GM19452 (cell line): Measurements from ENCODE around the gene EEF1AKMT3.
"Not testable (repeated sequence)": the region's sequence is repeated elsewhere in the genome, so short reads cannot be mapped to it uniquely, and the experiment has no call there.

Source experiments
- ATAC-seq: cut with Tn5 transposase; IDR thresholded peaks from one replicate; pipeline ENCODE4 v1.9.1; 2021; ENCODE audit not compliant: unreplicated experiment

Gene EEF1AKMT3

DNA sequence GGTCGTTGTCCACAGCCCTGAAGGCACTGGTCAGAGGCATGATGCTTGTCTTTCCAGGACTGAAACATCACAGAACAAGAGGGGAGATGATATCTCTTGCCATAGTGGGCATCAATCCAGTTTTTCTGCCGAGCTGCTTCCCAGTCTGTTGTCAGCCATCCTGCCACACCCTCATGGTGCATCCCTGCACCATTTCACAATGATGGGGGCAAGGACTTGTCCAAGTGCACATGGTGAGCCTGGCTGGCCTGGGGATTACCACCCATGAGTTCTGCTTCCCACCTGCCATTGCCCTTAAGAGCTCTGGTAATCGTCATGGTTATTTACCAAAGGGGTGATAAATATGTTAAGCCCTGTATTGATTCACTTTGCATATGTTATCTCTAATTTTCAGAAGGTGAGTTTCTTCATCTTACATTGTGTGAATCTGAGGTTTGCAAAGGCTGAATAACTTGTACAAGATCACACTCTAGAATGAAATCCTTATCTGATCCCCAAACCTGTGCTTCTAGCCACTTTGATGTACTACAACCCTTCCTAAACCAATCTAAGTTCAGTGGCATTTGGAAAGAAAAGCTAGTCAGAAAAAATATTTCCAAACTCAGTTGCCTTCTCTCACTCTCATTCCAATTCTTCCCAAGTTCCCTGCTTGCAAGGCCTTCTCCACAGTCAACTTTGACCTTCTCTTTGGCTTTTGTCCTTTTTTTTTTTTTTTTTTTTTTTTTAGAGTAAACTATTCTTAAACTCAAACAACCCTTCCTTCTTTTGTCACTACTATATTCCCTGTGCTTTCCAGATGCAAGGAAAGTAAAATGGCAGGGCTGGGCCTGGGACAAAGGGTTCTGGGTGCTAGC is 43.8 kb downstream of the EEF1AKMT3 start:
- no peak for ATAC-seq

DNA sequence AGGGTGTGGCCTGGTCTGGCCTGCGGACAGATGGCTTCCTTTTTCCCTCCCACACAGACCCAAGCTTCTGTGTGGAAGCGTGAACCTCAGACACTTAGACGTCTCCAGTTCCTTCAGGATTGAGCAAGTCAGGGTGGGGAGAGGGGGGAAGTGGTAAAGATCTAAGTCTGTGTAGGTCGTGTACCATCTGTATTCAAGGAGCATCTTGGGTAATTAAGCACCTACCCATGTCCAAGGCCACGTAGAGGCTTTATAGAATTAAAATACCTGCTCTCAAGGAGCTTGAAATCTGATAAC is 44.4 kb downstream of the EEF1AKMT3 start:
- no peak for ATAC-seq

GRCh38 chr12:57817261-57817989 is 45.0 kb downstream of the EEF1AKMT3 start:
- no peak for ATAC-seq

DNA sequence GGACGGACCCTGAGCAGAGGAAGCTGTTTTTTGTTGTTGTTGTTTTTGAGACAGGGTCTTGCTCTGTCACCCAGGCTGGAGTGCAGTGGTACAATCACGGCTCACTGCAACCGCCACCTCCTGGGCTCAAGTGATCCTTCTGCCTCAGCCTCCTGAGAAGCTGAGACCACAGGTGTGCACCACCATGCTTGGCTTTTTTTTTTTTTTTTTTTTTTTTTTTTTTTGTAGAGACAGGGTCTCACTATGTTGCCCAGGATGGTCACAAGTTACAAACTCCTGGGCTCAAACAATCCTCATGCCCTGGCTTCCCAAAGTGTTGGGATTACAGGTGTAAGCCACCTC is 45.5 kb downstream of the EEF1AKMT3 start:
- ATAC-seq = not testable (repeated sequence)

DNA sequence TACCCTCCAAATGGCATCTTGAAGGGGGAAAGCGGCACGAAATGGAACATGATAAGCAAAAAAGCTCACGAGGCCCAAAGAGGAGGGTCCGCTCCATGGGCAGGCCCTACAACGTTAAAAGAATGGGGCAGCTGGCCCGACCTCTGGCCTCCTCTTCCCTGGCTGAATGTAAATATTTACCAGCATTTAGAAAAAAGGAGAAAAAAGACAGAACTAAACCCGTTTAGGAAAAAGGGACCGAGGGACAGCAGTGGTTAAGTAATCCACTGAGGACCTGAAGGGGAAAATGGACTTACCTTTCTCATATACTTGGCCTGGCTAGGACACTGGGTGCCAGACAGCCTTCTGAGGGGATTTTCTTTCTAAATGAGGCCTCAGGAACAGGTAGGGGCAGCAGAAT is 47.7 kb downstream of the EEF1AKMT3 start:
- ATAC-seq = not testable (repeated sequence)

- ATAC-seq = not testable (repeated sequence)
These were observed 48.6 kb downstream of the EEF1AKMT3 start for GRCh38 chr12:57821015-57821414.

GRCh38 chr12:57821474-57822214 is 49.2 kb downstream of the EEF1AKMT3 start:
- no peak for ATAC-seq

- ATAC-seq = no peak
These were observed 50.1 kb downstream of the EEF1AKMT3 start for GRCh38 chr12:57822392-57823130.

DNA sequence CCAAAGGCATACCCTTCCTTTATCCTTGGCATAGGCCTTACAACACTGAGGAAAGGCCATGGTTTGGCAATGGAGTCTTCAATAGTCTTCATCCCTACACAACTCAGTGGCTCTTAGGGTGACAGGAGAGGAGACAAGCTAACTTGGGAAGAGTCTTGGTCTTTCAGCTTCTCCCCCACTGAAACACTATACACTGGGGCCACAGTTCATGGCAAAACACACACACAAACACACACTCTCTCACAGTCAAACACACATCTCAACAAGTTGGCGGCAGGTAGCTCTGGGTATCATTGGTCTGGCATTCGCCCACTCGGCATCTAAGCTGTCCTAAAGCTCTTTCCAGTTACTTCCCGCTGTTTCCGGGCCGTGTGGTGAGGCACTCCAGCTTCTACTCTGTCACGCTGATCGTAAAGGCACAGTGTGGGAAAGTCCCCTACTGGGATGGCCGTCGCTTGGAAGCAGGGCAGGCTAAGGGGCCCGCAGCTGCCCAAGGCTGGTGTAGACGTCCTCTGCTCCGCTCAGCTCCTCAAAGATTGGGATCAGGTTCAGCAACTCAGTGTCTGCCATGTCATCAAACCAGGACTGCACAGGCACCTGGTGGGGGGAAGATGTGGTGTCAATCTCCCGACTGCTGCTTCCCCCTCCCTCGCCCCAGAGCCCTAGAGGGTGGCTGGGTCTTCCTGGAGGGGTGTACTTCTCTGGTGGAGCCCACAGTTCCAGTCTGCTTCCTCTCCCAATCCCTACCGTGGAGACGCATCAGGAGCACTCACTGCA is 50.9 kb downstream of the EEF1AKMT3 start:
- ATAC-seq = no peak

DNA sequence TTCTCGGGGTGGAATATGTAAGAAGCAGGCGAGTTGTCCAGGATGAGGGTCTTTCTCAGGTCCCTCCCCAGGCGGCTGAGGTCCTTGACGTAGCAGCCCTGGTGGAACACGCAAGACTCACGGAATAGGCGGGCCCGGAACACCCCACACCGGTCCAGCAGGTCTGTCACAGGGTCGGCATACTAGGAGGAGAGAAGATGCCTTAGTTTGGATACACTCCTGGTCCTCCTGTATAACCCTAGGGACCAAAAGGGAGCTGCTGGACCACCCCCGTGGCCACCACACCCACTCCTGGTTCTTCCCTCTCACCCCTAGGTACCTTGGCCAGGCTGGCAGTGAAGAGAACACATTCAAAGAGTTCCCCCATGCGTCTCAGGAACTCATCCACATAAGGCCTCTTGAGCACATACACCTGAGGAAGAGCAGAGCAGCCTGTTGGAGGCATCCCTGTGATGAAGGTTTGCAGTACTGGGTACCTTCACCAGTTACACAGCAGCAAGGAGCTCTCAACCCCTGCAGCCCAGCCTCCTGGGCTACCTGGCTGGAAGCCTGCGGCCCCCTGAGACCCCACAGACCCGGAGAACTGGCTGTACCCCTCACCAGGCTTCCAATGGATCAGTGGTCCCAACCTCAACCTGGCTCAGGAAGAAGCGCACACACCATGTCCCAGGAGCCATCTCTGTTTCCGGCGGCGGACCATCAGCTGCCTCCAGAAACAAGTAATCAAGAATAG is 51.7 kb downstream of the EEF1AKMT3 start:
- no peak for ATAC-seq

DNA sequence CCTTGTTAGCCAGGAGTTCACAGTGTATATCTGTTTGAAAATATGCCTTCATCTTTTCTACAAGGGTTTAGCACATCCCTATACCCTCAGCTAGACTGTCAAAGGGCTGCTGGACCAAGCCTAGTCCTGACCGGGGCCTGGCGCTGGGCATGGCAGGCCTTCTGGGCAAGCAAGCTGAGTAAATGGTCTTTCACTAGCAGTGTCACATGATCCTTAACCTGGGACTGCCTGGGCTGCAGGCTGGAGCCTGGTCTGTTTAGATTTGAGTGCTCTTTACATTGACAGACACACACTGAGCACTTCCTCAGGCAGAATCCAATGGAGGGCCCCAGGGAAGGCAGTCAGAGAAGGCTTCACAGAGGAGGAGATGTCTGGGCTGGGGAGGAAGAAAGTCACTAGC is 53.0 kb downstream of the EEF1AKMT3 start:
- ATAC-seq = no peak

- ATAC-seq = no peak
These were observed 54.0 kb downstream of the EEF1AKMT3 start for GRCh38 chr12:57826400-57826799.

DNA sequence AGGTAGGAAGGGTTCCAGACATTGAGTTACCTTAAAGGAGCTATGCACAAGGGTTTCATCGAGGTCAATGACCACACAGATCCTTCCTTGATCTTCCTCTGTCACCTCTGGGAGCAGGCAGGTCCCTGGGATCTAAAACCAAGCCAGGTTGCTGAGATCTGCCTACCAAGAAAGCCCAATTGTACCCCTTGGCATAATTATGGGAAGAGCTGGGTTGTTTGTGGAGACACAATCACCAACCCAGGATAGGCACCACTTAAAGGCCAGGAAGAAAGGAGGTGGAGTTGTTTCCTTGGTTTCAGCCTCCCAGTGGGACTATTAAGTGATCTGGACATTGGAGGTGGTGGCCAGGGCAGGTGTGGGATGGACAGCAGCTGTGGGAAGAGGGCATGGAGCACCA is 54.6 kb downstream of the EEF1AKMT3 start:
- no peak for ATAC-seq

DNA sequence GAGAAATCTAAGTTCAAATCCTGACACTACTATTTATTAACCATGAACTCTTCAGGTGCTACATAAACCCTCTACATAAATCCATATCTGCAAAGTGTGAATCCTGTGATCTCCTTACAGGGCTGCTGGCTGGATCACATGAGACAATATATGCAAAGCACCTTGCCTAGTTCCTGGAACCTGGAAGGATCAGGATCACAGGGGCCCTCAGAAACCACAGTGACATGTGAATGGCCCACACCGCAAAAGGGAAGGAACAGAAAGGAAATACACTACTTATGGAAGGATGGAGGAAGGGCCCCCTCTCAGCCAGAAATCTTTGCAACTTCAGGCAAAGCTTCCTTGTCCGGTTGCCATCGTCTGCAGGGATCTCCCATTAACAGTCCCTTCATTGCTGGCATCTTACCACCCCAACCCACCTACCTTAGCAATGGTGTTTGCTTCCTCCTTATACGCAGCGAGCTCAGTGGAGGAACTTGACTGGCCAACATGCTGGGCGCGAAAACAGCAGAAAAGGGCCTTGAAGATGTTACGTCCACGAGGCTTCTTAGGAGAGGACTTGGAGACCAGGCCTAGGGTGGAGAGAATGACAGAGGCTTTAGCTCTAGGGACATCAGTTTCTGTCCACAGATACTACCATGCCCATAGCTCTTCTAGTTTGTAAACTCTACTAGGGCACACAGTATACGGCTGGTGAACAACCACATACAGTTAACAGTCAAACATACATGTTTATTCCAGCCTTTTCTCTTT is 56.8 kb downstream of the EEF1AKMT3 start:
- no peak for ATAC-seq

DNA sequence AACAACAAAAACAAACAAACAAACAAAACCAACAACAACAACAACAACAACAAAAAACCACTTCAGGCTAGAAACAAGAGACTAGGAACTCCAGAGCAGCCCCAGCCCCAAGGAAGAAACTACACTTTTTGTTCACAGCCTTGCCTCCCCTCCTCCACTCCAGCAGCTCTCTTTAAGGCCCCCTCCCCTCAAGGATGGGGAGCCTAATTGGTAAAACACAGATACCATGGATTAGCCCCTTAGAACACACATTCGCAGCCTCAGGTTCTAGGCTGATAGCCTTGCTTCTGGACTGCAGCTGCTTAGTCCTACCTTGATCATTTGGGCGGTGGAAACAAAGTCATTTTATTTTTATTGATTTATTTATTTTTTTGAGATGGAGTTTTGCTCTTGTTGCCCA is 58.0 kb downstream of the EEF1AKMT3 start:
- ATAC-seq = no peak
